Right atrium auricular region (tissue), 2 donors: Measurements from ENCODE around the gene CDT1. TPM values are rescaled to one million over a fixed set of nuclear protein-coding genes. Genes with fewer than 3 reads are reported as not detected.

Source experiments
- DNase-seq: peaks from one replicate; pipeline ENCODE4 v3.0.0-alpha.2; 2019; ENCODE audit warnings: low spot score
- H3K27ac ChIP-seq, 2 donors: fragments of 200-600 bp; sonication (generic); 1 replicate in 1 of 2; 2 replicates in 1 of 2; pipeline ENCODE4 v1.5.1; 2016 to 2019
- H3K27me3 ChIP-seq, 2 donors: fragments of 200-600 bp; sonication (generic); one replicate each; pipeline versions ENCODE4 v1.5.1 to v1.6.0; 2017 to 2019
- H3K36me3 ChIP-seq: fragments of 200-600 bp; sonication (generic); one replicate; pipeline ENCODE4 v1.5.1; 2016
- H3K4me1 ChIP-seq, 2 donors: fragments of 200-600 bp; sonication (generic); one replicate each; pipeline versions ENCODE4 v1.5.1 to v1.6.0; 2017 to 2019
- H3K4me3 ChIP-seq, 2 donors: fragments of 200-600 bp; sonication (generic); 1 replicate in 1 of 2; 2 replicates in 1 of 2; pipeline ENCODE4 v1.5.1; 2017 to 2019; ENCODE audit warnings: mild to moderate bottlenecking in 1 of 2, moderate library complexity in 1 of 2
- H3K9me3 ChIP-seq, 2 donors: fragments of 200-600 bp; sonication (generic); one replicate each; pipeline ENCODE4 v1.5.1; 2019
- total RNA-seq, 2 donors: library from RNA; depleted of rRNA; stranded (reverse); fragments of >200 nt; gene quantifications; one replicate each; pipeline ENCODE4 v1.1.0, GENCODE V29; 2016
- TF ChIP-seq, protein P1 (sequence below), 2 donors: fragments of 200-600 bp; sonication (generic); IDR thresholded peaks; one replicate each; pipeline ENCODE4 v1.5.1; 2019; ENCODE audit warnings: antibody characterized with exemption in 2 of 2

Gene CDT1
- total RNA-seq, 2 donors from 2014 or later, result 0.39 to 1.3 TPM

DNA sequence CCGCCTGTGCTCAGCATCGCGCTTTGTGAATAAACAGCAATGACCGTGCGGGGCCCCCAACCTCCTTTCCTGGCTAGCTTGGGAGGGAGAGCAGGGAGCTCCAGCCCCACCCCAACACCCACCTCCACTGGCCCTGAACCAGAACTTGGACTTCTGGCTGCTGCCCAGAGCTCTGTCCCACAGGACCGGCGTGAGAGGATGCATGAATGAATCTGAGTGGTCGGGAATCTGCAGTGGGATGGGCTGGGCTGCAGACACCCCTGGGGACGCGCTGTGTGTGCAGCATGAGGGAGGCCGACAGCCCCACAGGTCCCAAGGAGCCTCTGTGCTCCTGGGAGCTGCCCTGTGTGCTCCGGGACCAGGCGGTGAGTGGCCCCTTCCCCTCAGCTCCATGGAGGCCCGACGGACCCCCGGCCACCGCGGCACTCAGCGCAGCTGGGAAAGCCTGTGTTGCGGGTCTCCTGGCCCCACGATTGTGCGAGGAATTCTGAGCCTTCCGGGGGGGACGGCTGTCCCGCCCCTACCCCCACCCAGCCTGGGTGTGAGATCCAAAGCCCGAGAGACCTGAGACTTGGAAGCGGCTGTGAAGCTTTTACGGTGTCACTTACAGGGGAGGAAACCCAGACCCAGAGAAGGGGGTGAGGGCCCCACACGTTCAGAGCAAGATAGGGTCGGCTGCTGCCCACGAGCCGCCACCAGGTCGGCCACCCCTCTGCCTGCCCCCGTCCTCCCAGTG is 24.0 kb upstream of the CDT1 start:
- Histone ChIP-seq H3K36me3 (no peaks in the 10 kb centered on the region), H3K4me1 (peaks cover 0 to 64% of the 10 kb centered on the region in 2 donors), H3K9me3 (no peaks in the 10 kb centered on the region), H3K4me3 (peak overlapping the region in 1 of 2 donors; percentile 13), H3K27ac (no peak overlapping the region), H3K27me3 (no peaks in the 10 kb centered on the region)
- TF ChIP-seq, protein P1, sequence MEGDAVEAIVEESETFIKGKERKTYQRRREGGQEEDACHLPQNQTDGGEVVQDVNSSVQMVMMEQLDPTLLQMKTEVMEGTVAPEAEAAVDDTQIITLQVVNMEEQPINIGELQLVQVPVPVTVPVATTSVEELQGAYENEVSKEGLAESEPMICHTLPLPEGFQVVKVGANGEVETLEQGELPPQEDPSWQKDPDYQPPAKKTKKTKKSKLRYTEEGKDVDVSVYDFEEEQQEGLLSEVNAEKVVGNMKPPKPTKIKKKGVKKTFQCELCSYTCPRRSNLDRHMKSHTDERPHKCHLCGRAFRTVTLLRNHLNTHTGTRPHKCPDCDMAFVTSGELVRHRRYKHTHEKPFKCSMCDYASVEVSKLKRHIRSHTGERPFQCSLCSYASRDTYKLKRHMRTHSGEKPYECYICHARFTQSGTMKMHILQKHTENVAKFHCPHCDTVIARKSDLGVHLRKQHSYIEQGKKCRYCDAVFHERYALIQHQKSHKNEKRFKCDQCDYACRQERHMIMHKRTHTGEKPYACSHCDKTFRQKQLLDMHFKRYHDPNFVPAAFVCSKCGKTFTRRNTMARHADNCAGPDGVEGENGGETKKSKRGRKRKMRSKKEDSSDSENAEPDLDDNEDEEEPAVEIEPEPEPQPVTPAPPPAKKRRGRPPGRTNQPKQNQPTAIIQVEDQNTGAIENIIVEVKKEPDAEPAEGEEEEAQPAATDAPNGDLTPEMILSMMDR (IDR thresholded peaks at IDR 0.05), result no peak
- no peak for DNase-seq

DNA sequence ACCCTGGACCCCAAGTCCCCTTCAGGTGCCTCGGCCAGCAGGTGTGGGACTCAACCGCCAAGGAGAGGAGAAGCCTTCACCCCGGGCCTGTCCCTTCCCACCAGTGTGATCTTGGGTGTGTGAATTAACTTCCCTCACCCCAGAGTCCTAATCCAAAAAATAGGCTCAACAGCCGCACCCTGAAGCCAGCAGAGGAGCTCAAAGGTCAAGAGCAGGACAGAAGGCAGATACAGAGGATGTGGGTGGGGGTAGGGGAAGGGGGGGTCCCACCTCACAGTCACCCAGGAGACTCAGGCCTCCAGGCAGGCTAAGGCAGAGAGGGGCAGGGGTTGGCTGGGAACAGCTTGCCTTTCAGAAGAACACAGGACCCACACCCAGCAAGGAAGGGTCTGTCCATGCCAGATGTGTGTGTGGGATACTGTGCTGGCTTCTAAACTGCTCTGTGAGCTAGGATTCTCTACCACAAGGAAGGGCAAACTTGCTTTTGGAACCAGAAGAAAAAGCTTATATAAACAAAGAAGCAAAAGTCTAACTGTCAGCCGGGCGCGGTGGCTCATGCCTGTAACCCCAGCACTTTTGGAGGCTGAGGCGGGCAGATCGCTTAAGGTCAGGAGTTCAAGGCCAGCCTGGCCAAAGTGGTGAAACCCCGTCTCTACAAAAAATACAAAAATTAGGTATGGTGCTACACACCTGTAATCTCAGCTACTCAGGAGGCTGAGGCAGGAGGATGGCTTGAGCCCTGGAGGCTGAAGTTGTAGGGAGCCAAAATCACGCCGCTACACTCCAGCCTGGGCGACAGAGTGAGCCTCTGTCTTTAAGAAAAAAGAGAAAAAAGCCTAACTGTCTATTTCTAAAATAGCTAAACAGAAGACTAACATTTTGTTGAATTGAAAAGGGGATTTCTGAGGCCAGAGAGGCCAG is 23.2 kb upstream of the CDT1 start:
- Histone ChIP-seq H3K36me3 (no peaks in the 10 kb centered on the region), H3K27ac (peak overlapping the region in 1 of 2 donors; percentile 26), H3K4me1 (peaks cover 0 to 57% of the 10 kb centered on the region in 2 donors), H3K4me3 (no peak overlapping the region), H3K9me3 (no peaks in the 10 kb centered on the region), H3K27me3 (no peaks in the 10 kb centered on the region)
- TF ChIP-seq, protein P1 (IDR thresholded peaks at IDR 0.05), result no peak
- no peak for DNase-seq

DNA sequence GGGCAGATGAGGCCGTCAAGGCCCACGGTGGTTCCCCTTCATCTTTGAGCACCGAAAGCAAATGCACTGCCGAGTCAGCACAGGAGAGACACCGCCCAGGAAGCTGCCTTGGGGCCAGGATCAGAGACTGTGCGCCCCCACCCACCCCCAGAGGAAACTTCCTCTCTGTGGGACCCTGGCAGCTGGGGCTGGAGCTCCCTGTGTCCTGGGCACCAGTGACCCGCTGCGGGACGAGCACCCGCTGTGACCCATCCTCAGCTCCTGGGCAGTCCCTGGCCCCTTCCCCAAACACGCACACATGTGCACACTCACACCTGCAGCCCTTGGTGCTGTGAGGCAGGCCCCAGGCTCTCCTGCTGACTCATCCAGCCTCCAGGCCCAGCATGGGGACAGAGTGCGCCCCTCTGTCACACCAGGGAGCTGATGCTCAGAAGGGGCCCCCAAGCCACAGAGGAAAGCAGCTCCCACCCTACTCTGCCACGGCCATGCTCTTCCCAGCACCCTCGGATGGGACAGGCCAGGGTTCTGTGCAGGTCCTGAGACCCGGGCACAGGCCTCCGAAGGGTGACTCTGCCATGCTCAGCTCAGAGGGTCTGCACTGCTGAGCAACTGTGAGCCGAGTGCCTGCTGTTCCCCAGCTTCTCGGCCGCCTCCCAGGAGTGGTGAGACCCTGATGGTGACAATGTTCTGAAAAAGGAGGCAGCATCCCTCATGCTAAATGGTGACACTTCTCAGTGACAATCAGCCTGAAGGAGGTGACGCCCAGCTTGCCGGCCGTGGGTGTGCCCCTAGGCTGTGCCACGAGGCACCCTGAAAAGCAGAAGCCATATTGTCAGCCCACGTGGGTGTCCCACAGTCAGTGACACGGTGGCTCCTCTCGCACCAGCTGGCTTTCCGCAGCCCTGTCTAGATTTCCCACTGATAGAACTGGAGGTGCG is 22.2 kb upstream of the CDT1 start:
- Histone ChIP-seq H3K4me1 (peaks cover 0 to 60% of the 10 kb centered on the region in 2 donors), H3K27ac (no peak overlapping the region), H3K27me3 (no peaks in the 10 kb centered on the region), H3K9me3 (no peaks in the 10 kb centered on the region), H3K4me3 (no peak overlapping the region), H3K36me3 (no peaks in the 10 kb centered on the region)
- TF ChIP-seq, protein P1 (IDR thresholded peaks at IDR 0.05), result no peak
- no peak for DNase-seq

DNA sequence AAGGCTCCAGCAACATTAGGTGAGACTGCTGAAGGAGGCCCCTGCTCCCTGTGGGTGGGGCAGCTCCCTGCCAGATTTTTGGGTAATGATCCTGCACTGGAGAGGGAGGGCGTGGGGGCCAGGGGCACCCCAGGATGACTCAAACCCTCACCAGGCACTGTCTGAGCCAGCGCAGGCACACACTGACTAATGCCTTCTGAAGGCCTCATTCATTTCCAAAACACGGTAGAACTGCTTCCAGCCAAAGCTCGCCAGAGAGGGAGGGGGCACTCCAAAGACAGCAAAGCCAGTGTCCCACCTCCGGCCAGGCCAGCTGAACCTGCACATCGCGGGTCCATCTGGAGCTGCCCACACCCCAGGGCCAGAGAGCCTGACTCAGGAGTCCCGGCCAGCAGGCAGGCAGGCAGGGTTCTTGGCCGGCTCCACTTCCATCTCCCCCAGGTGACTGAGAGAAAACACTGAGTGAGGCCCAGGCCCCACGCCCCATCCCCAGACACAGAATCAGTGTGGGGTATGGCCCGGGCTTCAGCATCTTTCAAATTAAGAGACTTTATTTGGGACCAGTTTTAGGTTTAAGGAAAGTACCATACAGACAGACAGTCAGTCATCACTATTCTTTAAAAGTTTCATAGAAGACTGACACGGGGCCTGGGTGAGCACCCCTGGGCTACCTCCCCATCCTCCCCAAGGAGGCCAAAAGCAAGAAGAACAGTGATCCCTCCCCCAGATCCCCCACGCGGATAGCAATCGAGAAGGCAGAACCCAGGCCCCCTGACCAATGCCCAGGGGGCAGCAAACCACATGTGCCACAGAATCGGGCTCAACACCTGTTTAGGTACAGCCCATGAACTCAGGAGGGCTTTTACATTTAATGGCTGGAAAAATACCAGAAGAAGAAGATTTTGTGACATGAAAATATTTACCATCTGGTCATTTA is 20.9 kb upstream of the CDT1 start:
- peak overlapping the region in 1 of 2 donors; percentile 76 for H3K4me3 ChIP-seq
- no peaks in the 10 kb centered on the region for H3K27me3 ChIP-seq
- no peaks in the 10 kb centered on the region for H3K9me3 ChIP-seq
- no peak for DNase-seq
- TF ChIP-seq, protein P1 (IDR thresholded peaks at IDR 0.05), result no peak
- H3K27ac ChIP-seq, result peak overlapping the region; percentile 70 to 83
- H3K4me1 ChIP-seq, result peaks cover 0 to 54% of the 10 kb centered on the region in 2 donors
- H3K36me3 ChIP-seq, result no peaks in the 10 kb centered on the region
